Neural crest cell (in vitro differentiated cells): Measurements from ENCODE around the gene YBX3. TPM values are rescaled to one million over a fixed set of nuclear protein-coding genes. Genes with fewer than 3 reads are reported as not detected.
"Not testable (repeated sequence)": the region's sequence is repeated elsewhere in the genome, so short reads cannot be mapped to it uniquely, and the experiment has no call there.

Source experiments
- DNase-seq: peaks from one replicate; pipeline ENCODE4 v3.0.0; 2021; ENCODE audit warnings: low read depth, mixed read lengths, low spot score
- H3K27ac Mint-ChIP-seq: one replicate; pipeline ENCODE4 v1.8.0; 2021; ENCODE audit warnings: mild to moderate bottlenecking, mixed read lengths; ENCODE audit not compliant: unreplicated experiment
- H3K27me3 Mint-ChIP-seq: 2 replicates; pipeline ENCODE4 v1.8.0; 2021; ENCODE audit warnings: low read depth, mild to moderate bottlenecking, mixed read lengths
- H3K36me3 Mint-ChIP-seq: 2 replicates; pipeline ENCODE4 v1.8.0; 2021; ENCODE audit warnings: low read depth, mild to moderate bottlenecking, mixed read lengths
- H3K4me1 Mint-ChIP-seq: 2 replicates; pipeline ENCODE4 v1.8.0; 2021; ENCODE audit warnings: mixed read lengths
- H3K4me3 Mint-ChIP-seq: one replicate; pipeline ENCODE4 v1.8.0; 2021; ENCODE audit warnings: mild to moderate bottlenecking, mixed read lengths
- H3K9me3 Mint-ChIP-seq: 2 replicates; pipeline ENCODE4 v1.8.0; 2021; ENCODE audit warnings: mixed read lengths
- CTCF ChIP-seq: fragments of 200-600 bp; sonication (generic); conservative IDR thresholded peaks from 2 replicates; pipeline ENCODE4 v1.5.0; 2021; ENCODE audit warnings: antibody characterized with exemption, mild to moderate bottlenecking
- total RNA-seq: library from RNA; stranded (reverse); gene quantifications from 2 replicates; pipeline ENCODE4 v1.2.1, GENCODE V29; 2021

Gene YBX3
- total RNA-seq, 1 donor from 2014 or later: 90.4 TPM

GRCh38 chr12:10750385-10750727, 27.2 kb upstream of the YBX3 start:
- TF ChIP-seq CTCF: peak; percentile 51
- Mint-ChIP-seq H3K27ac (no peak overlapping the region), H3K4me1 (peaks cover 13% of the 10 kb centered on the region), H3K4me3 (peak overlapping the region; percentile 79), H3K9me3 (no peaks in the 10 kb centered on the region), H3K36me3 (no peaks in the 10 kb centered on the region), H3K27me3 (peaks cover 25% of the 10 kb centered on the region)
- DNase-seq: no peak

GRCh38 chr12:10749700-10750384, 26.7 kb upstream of the YBX3 start:
- peaks cover 30% of the 10 kb centered on the region for H3K27me3 Mint-ChIP-seq
- peak; percentile 99 for TF ChIP-seq CTCF
- H3K4me1 Mint-ChIP-seq: peaks cover 13% of the 10 kb centered on the region
- H3K4me3 Mint-ChIP-seq: peak overlapping the region; percentile 79
- peak overlapping the region; percentile 91 for H3K27ac Mint-ChIP-seq
- DNase-seq: peak; percentile 68
- no peaks in the 10 kb centered on the region for H3K9me3 Mint-ChIP-seq
- H3K36me3 Mint-ChIP-seq: no peaks in the 10 kb centered on the region

- H3K9me3 Mint-ChIP-seq: peaks cover 3% of the 10 kb centered on the region
Measured at GRCh38 chr12:10747730-10748129, 24.6 kb upstream of the YBX3 start.

GRCh38 chr12:10743420-10743819, 20.3 kb upstream of the YBX3 start:
- H3K4me3 Mint-ChIP-seq, DNase-seq, H3K36me3 Mint-ChIP-seq, H3K9me3 Mint-ChIP-seq, H3K27ac Mint-ChIP-seq, H3K4me1 Mint-ChIP-seq: not testable (repeated sequence)
- peaks cover 48% of the 10 kb centered on the region for H3K27me3 Mint-ChIP-seq

More at GRCh38 chr12:10747730-10748129, 24.6 kb upstream of the YBX3 start:
- Mint-ChIP-seq H3K4me3 (no peak overlapping the region), H3K27ac (no peak overlapping the region), H3K36me3 (no peaks in the 10 kb centered on the region), H3K4me1 (peaks cover 13% of the 10 kb centered on the region), H3K27me3 (peaks cover 43% of the 10 kb centered on the region)
- no peak for TF ChIP-seq CTCF
- DNase-seq: no peak

- no peak for TF ChIP-seq CTCF
- H3K27ac Mint-ChIP-seq: no peak overlapping the region
- H3K36me3 Mint-ChIP-seq: no peaks in the 10 kb centered on the region
- no peak for DNase-seq
- H3K9me3 Mint-ChIP-seq: peaks cover 3% of the 10 kb centered on the region
- H3K4me3 Mint-ChIP-seq: no peak overlapping the region
- H3K4me1 Mint-ChIP-seq: no peaks in the 10 kb centered on the region
- peaks cover 44% of the 10 kb centered on the region for H3K27me3 Mint-ChIP-seq
Measured at GRCh38 chr12:10741845-10742244, 18.7 kb upstream of the YBX3 start.

- TF ChIP-seq CTCF: no peak
- no peak overlapping the region for H3K4me3 Mint-ChIP-seq
- peaks cover 3% of the 10 kb centered on the region for H3K9me3 Mint-ChIP-seq
- no peaks in the 10 kb centered on the region for H3K4me1 Mint-ChIP-seq
- no peaks in the 10 kb centered on the region for H3K36me3 Mint-ChIP-seq
- H3K27me3 Mint-ChIP-seq: peaks cover 29% of the 10 kb centered on the region
- H3K27ac Mint-ChIP-seq: no peak overlapping the region
- DNase-seq: no peak
Measured at GRCh38 chr12:10740182-10740581, 17.1 kb upstream of the YBX3 start.
